NCI-H526 treated with DMSO at 0.1 percent for 48 hours (cell line): ENCODE data around the gene JMJD7.
A peak's percentile ranks its signal among the peaks of the same experiment; 100 is the strongest.

Source experiments
- DNase-seq: peaks from one replicate; lab custom pipeline; 2025; lab: John Stamatoyannopoulos, UW

Gene JMJD7

GRCh38 chr15:41827880-41828806, at the start of gene JMJD7:
JMJD7 (plus strand) TSS chr15:41828092; CDS start chr15:41828125, 33 bp downstream.
- peak; percentile 53 for DNase-seq

- no peak for DNase-seq
Observed at GRCh38 chr15:41778521-41778920, 49.4 kb upstream of the JMJD7 start.

GRCh38 chr15:41779662-41780157, 48.2 kb upstream of the JMJD7 start:
- DNase-seq = no peak

GRCh38 chr15:41780266-41780665, 47.6 kb upstream of the JMJD7 start:
- DNase-seq = no peak

- no peak for DNase-seq
Observed at GRCh38 chr15:41780727-41781126, 47.2 kb upstream of the JMJD7 start.

GRCh38 chr15:41782371-41783282, 45.3 kb upstream of the JMJD7 start:
- no peak for DNase-seq

GRCh38 chr15:41783296-41783695, 44.6 kb upstream of the JMJD7 start:
- DNase-seq = no peak

- no peak for DNase-seq
Observed at GRCh38 chr15:41788262-41788661, 39.6 kb upstream of the JMJD7 start.

- DNase-seq = no peak
Observed at GRCh38 chr15:41789236-41789635, 38.7 kb upstream of the JMJD7 start.

- no peak for DNase-seq
Observed at GRCh38 chr15:41789662-41790061, 38.2 kb upstream of the JMJD7 start.

- no peak for DNase-seq
Observed at GRCh38 chr15:41790169-41790568, 37.7 kb upstream of the JMJD7 start.

- DNase-seq = no peak
Observed at GRCh38 chr15:41790756-41791546, 36.9 kb upstream of the JMJD7 start.

GRCh38 chr15:41791547-41791937, 36.4 kb upstream of the JMJD7 start:
- no peak for DNase-seq

- DNase-seq = no peak
Observed at GRCh38 chr15:41792000-41792637, 35.8 kb upstream of the JMJD7 start.

- DNase-seq = no peak
Observed at GRCh38 chr15:41794081-41794480, 33.8 kb upstream of the JMJD7 start.

- no peak for DNase-seq
Observed at GRCh38 chr15:41795996-41796856, 31.7 kb upstream of the JMJD7 start.

- DNase-seq = no peak
Observed at GRCh38 chr15:41797201-41797944, 30.5 kb upstream of the JMJD7 start.

GRCh38 chr15:41798607-41799487, 29.0 kb upstream of the JMJD7 start:
- DNase-seq = no peak

GRCh38 chr15:41799488-41799805, 28.4 kb upstream of the JMJD7 start:
- DNase-seq = no peak
